Fibroblast of peridontal ligament (primary cell): Measurements from ENCODE around the gene OSER1.
"Not testable (repeated sequence)": the region's sequence is repeated elsewhere in the genome, so short reads cannot be mapped to it uniquely, and the experiment has no call there.

Source experiments
- DNase-seq: peaks from one replicate; pipeline ENCODE4 v3.0.0-alpha.2; 2010; ENCODE audit errors: extremely low read depth

The OSER1 gene

GRCh38 chr20:44210406-44211176, at the start of gene OSER1:
Gene OSER1, minus strand, starts transcription at chr20:44210771. Its CDS starts 3,814 bp downstream, at chr20:44206957.
- peak; percentile 96 for DNase-seq

- DNase-seq, result no peak
These were observed 47.8 kb upstream of the OSER1 start for GRCh38 chr20:44258226-44258890.

GRCh38 chr20:44256961-44257360, 46.4 kb upstream of the OSER1 start:
- DNase-seq, result no peak

- no peak for DNase-seq
These were observed 45.4 kb upstream of the OSER1 start for GRCh38 chr20:44255942-44256341.

- DNase-seq, result no peak
These were observed 43.5 kb upstream of the OSER1 start for GRCh38 chr20:44254073-44254472.

- DNase-seq, result no peak
These were observed 43.0 kb upstream of the OSER1 start for GRCh38 chr20:44253528-44253927.

- no peak for DNase-seq
These were observed 40.7 kb upstream of the OSER1 start for GRCh38 chr20:44251284-44251683.

GRCh38 chr20:44248410-44248759, 37.8 kb upstream of the OSER1 start:
- DNase-seq, result no peak

- peak; percentile 8 for DNase-seq
These were observed 37.2 kb upstream of the OSER1 start for GRCh38 chr20:44247586-44248409.

GRCh38 chr20:44247131-44247571, 36.6 kb upstream of the OSER1 start, which contains the start of gene GDAP1L1:
Gene GDAP1L1, plus strand, starts transcription at chr20:44247308. Its CDS starts 27 bp downstream, at chr20:44247335.
- DNase-seq, result no peak

GRCh38 chr20:44245977-44246376, 35.4 kb upstream of the OSER1 start:
- DNase-seq, result no peak

GRCh38 chr20:44241796-44242195, 31.2 kb upstream of the OSER1 start:
- DNase-seq, result no peak

GRCh38 chr20:44236840-44237239, 26.3 kb upstream of the OSER1 start:
- DNase-seq, result not testable (repeated sequence)

- no peak for DNase-seq
These were observed 25.1 kb upstream of the OSER1 start for GRCh38 chr20:44235702-44236101.

GRCh38 chr20:44234566-44235317, 24.2 kb upstream of the OSER1 start:
- DNase-seq, result no peak

- DNase-seq, result no peak
These were observed 23.0 kb upstream of the OSER1 start for GRCh38 chr20:44233436-44234016.

- not testable (repeated sequence) for DNase-seq
These were observed 21.9 kb upstream of the OSER1 start for GRCh38 chr20:44232469-44232856.

GRCh38 chr20:44231713-44232468, 21.3 kb upstream of the OSER1 start:
- no peak for DNase-seq

GRCh38 chr20:44231193-44231592, 20.6 kb upstream of the OSER1 start:
- no peak for DNase-seq

GRCh38 chr20:44228465-44229258, 18.1 kb upstream of the OSER1 start:
- no peak for DNase-seq
